Measurements from ENCODE around the gene PTHLH.

DNA sequence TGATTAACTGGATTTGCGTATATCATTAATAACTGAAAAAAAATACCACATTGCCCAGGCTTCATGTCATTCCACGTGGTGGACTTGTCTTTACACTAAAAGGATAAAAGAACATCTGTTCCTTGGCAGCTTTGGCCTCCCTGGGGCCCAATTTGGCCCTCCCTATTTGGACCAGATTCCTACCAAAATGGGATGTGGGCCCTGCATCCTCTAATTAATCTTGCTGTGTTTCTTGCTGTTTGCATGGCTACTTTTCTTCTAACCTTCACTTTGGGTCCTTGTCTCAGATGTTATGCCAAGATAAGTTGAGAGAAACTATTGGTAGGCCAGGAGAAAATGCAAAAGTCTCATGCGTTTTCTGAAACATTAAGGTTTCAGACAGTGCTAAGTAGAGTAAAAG lies 57.5 kb downstream of the PTHLH start:
- TF ChIP-seq CTCF (conservative IDR thresholded peaks at IDR 0.05) = no peak
- TF ChIP-seq ZFX (IDR thresholded peaks at IDR 0.05) = no peak

Measured in C4-2B (cell line).